HG03558 (cell line): ENCODE measurements around the gene ACCSL.
A peak's percentile ranks its signal among the peaks of the same experiment; 100 is the strongest.

Experiments used
- ATAC-seq: cut with Tn5 transposase; IDR thresholded peaks from one replicate; pipeline ENCODE4 v1.9.1; 2021; ENCODE audit warnings: moderate number of reproducible peaks; ENCODE audit not compliant: unreplicated experiment; ENCODE audit errors: extremely low read depth

Gene ACCSL

DNA sequence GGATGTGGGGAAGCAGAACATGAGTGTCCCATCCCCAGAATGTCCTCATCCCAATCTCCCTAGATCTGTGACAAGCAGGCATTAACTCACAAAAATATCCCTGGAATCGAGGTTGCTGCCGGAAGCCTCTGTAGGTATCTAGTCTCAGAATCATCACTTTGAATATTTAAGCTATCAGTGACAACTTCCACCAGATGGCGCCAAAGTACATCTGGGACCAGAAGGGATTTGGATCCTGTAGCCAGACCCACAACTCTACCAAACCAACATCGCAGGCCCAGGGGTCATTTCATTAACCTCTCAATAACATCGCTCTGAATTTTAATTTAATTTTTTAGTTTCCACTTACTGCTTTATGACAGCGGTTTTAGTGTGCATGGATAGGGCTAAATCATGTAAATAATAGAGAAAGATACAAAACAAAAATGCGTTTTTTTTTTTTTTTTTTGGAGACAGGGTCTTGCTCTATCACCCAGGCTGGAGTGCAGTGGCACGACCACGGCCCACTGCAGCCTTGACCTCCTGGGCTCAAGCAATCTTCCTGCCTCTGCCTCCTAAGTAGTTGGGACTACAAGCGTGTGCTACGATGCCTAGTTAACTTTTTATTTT lies 46.6 kb downstream of the ACCSL start:
- no peak for ATAC-seq

DNA sequence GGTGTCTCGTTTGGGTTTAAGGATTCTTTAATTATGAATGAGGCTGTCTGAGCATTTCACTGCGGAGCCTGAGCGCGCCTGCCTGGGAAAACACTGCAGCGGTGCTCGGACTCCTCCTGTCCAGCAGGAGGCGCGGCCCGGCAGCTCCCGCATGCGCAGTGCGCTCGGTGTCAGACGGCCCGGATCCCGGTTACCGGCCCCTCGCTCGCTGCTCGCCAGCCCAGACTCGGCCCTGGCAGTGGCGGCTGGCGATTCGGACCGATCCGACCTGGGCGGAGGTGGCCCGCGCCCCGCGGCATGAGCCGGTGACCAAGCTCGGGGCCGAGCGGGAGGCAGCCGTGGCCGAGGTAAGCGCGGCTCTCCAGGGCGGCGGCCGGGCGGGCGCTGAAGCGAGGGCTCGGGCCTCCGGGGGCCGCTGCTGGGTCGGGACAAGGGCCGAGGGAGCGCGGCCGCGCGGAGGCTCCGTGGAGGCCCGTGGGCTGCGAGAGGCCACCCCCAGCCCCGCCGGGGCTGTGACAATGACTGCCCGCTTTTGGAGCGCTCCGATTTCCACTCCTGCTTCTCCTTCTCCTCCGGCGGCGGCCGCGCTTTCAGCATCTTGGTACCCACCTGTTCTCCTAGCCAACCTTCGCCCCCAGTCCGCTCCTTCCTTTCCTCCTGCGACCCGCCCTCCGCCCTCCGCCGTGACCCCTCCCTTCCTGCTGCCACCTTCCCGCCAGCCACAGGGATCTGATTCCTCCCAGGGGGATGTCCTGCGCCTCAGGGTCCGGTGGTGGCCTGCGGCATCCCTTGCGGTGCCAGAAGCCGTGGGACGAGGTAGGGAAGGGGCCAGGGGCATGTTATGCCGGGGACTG lies 48.0 kb downstream of the ACCSL start, which contains the start of gene EXT2:
Gene EXT2 (plus strand): TSS at position 173 of the 854 bp plus-strand sequence. CDS start 12,035 bp downstream, outside the sequence.
- peak; percentile 66 for ATAC-seq

- no peak for ATAC-seq
These were observed 48.8 kb downstream of the ACCSL start for GRCh38 chr11:44096360-44097185.

DNA sequence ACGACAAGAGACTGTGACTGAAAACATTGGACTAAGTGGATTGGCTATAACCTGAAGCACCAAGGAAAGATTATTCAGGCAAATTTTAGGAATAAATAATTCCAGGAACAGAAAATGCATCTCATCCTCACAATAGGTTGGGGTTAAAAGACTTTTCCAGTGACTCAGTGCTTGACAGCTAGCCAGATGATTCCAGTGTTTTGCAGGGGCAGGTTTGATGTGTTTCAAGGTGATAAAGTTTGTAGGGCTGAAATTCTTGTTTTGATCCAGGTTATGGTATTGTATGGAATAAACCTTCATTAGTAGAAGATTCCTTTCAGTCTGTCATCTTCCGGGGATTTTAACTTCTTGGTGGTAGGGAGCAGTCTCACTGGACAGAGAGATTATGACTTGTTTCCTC lies 50.0 kb downstream of the ACCSL start:
- no peak for ATAC-seq

GRCh38 chr11:44101098-44101497 lies 53.3 kb downstream of the ACCSL start:
- ATAC-seq: no peak

DNA sequence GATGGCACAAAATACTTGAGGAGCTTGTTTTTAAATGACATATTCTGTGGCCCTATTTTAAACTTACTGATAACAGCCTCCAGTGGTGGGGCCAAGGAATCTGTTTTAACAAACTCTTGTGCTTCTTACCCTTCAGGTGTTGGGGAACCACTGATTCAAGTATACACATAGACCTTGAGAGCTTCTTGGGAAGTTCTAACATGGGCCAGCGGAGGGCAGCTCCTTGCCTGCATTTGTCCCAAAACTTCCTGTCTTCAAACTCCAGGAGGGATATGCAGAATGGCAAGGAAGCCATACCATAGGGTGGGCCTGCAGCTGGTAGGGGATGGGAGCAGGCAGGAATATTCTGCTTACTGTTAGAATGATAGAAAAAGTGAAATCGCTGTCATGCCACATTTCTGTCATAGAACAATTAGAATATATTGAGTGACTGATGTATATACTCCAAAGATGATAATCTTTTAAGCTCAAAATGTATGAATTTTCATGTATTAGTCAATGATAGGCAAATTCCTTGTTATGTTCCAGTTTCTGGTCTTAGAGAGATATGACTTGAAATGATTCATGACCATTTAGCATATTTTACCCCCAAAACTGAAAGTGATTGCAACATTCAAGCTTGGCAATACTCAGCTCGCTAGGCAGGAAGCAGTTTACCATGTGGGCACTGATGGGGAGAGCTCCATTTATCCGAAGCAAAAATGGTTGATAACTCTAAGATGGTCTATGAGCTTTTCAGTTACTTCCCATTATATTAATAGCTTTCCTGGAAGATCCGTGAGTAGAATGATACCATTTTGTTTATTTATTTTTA lies 56.9 kb downstream of the ACCSL start:
- ATAC-seq: no peak

GRCh38 chr11:44108260-44108659 lies 60.5 kb downstream of the ACCSL start:
- ATAC-seq: no peak
